OCI-LY1 (cell line): ENCODE measurements around the gene IGF1R.

ENCODE experiments used
- CTCF ChIP-seq: fragments of 200-600 bp; sonication (generic), shearing (Covaris generic); IDR thresholded peaks from 2 replicates; pipeline ENCODE4 v1.5.1; 2017; ENCODE audit warnings: mild to moderate bottlenecking, antibody characterized with exemption, low read length, moderate library complexity, mixed read lengths
- EZH2 ChIP-seq: fragments of 200-600 bp; sonication (generic), shearing (Covaris generic); IDR thresholded peaks from 2 replicates; pipeline ENCODE4 v1.8.0; 2017; ENCODE audit warnings: borderline replicate concordance, mixed run types, mild to moderate bottlenecking, antibody characterized with exemption, low read length, moderate library complexity, mixed read lengths

- no peak for TF ChIP-seq CTCF
- no peak for TF ChIP-seq EZH2
Observed at GRCh38 chr15:98791046-98791701, 142.8 kb downstream of the IGF1R start.
